Thoracic aorta (tissue), 2 donors: ENCODE data around the gene CRB1. TPM values are rescaled to one million over a fixed set of nuclear protein-coding genes. Genes with fewer than 3 reads are reported as not detected.

Experiments
- ATAC-seq: fragments of 150-250 bp; one replicate; pipeline ENCODE4 v1.8.0; 2017; ENCODE audit warnings: low read depth; ENCODE audit not compliant: insufficient number of reproducible peaks, low FRiP score
- DNase-seq: peaks from one replicate; pipeline ENCODE4 v3.0.0-alpha.2; 2020; ENCODE audit warnings: low spot score
- H3K27ac ChIP-seq, 2 donors: fragments of 200-600 bp; sonication (generic); 1 replicate in 1 of 2; 2 replicates in 1 of 2; pipeline ENCODE4 v1.5.1; 2016; ENCODE audit warnings: mild to moderate bottlenecking in 2 of 2, moderate library complexity in 2 of 2
- H3K27me3 ChIP-seq: fragments of 200-600 bp; sonication (generic); replicated peaks from 2 replicates; pipeline ENCODE4 v1.6.0; 2016; ENCODE audit warnings: mild to moderate bottlenecking; ENCODE audit not compliant: insufficient read depth
- H3K36me3 ChIP-seq: fragments of 200-600 bp; sonication (generic); one replicate; pipeline ENCODE4 v1.5.1; 2016
- H3K4me1 ChIP-seq, 2 donors: fragments of 200-600 bp; sonication (generic); 1 replicate in 1 of 2; 2 replicates in 1 of 2; pipeline versions ENCODE4 v1.5.1 to v1.6.0; 2016; ENCODE audit warnings: low read depth in 2 of 2, mild to moderate bottlenecking in 1 of 2; ENCODE audit not compliant: control insufficient read depth in 1 of 2
- H3K4me3 ChIP-seq: fragments of 200-600 bp; sonication (generic); 2 replicates; pipeline ENCODE4 v1.5.1; 2016; ENCODE audit warnings: mild to moderate bottlenecking
- H3K9me3 ChIP-seq: fragments of 200-600 bp; sonication (generic); 2 replicates; pipeline ENCODE4 v1.5.1; 2016
- total RNA-seq, 2 donors: library from RNA; depleted of rRNA; stranded (reverse); fragments of >200 nt; gene quantifications; one replicate each; pipeline versions ENCODE4 v1.1.0 to v1.2.3, GENCODE V29; 2016
- TF ChIP-seq, protein P1 (sequence below): fragments of 200-600 bp; sonication (generic); IDR thresholded peaks from one replicate; pipeline ENCODE4 v1.5.1; 2019; ENCODE audit warnings: antibody characterized with exemption

CRB1 gene
- total RNA-seq, 2 donors from 2014 or later = not detected

DNA sequence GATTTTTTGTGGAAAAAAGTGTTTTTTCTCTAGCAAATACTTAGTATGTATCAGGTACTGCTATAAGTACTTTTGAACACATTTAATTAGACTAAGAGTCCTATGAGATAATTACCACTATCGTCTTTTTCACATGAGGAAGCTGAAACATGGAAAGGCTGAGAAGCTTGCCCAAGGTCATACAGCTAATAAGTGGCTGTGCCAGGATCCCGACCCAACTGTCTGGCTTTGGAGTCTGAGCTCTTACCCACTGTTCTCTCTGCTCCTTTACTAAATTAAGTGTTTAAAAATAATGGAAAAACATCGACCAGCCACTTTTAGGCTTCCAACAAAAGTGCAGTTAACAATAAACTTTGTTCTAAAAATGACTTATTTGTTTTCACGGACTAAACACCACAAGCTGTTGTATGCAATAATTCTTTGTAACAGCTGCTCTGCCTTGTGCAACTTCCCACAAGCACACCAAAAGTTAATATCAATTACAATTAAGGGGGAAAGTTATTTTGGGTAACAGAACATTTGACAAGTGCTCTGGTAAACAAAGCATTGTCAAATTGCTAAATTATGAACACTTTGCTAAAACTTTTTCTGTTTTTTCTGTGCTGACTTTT lies 75.7 kb downstream of the CRB1 start:
- no peaks in the 10 kb centered on the region for H3K36me3 ChIP-seq
- no peaks in the 10 kb centered on the region for H3K4me1 ChIP-seq
- no peaks in the 10 kb centered on the region for H3K27me3 ChIP-seq
- no peak for DNase-seq
- TF ChIP-seq, protein P1, sequence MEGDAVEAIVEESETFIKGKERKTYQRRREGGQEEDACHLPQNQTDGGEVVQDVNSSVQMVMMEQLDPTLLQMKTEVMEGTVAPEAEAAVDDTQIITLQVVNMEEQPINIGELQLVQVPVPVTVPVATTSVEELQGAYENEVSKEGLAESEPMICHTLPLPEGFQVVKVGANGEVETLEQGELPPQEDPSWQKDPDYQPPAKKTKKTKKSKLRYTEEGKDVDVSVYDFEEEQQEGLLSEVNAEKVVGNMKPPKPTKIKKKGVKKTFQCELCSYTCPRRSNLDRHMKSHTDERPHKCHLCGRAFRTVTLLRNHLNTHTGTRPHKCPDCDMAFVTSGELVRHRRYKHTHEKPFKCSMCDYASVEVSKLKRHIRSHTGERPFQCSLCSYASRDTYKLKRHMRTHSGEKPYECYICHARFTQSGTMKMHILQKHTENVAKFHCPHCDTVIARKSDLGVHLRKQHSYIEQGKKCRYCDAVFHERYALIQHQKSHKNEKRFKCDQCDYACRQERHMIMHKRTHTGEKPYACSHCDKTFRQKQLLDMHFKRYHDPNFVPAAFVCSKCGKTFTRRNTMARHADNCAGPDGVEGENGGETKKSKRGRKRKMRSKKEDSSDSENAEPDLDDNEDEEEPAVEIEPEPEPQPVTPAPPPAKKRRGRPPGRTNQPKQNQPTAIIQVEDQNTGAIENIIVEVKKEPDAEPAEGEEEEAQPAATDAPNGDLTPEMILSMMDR = no peak
- H3K9me3 ChIP-seq = no peaks in the 10 kb centered on the region
- H3K4me3 ChIP-seq = no peak overlapping the region
- H3K27ac ChIP-seq = no peak overlapping the region
- no peak for ATAC-seq

DNA sequence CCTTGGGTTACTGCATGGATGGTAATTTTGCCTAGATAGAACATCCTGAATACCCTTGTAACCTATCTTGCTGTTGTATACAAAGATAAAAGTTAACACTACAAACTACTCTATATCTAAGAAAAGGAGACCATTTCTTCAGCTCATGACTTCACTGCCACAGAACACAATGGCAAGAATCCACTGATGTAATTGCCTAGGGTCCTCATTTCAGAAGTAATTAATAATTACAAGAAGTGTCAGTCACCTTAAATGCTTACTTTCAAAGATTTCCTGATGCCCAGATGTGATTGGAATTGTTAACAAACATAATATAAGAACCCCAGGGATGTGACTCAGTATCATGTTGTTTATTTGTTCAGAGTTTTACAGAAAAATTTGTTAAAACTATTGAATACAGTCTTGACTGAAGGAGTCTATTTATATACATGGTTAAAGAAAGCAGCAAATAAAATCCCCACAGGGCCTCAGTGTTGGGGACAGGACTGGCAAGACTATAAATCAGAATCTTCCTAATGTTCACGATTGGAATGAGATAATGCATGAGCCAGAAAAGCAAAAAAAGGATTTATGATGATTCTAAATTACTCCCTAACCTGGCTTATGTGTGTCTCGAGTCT lies 83.9 kb downstream of the CRB1 start:
- TF ChIP-seq, protein P1 = no peak
- ATAC-seq (no peak), DNase-seq (no peak)
- Histone ChIP-seq H3K4me1 (no peaks in the 10 kb centered on the region), H3K9me3 (no peaks in the 10 kb centered on the region), H3K4me3 (no peak overlapping the region), H3K27ac (no peak overlapping the region), H3K36me3 (no peaks in the 10 kb centered on the region), H3K27me3 (no peaks in the 10 kb centered on the region)

GRCh38 chr1:197355248-197355995 lies 87.4 kb downstream of the CRB1 start:
- DNase-seq (no peak), ATAC-seq (no peak)
- Histone ChIP-seq H3K9me3 (no peaks in the 10 kb centered on the region), H3K27me3 (no peaks in the 10 kb centered on the region), H3K4me1 (no peaks in the 10 kb centered on the region), H3K27ac (no peak overlapping the region), H3K4me3 (no peak overlapping the region), H3K36me3 (no peaks in the 10 kb centered on the region)
- TF ChIP-seq, protein P1 = no peak

DNA sequence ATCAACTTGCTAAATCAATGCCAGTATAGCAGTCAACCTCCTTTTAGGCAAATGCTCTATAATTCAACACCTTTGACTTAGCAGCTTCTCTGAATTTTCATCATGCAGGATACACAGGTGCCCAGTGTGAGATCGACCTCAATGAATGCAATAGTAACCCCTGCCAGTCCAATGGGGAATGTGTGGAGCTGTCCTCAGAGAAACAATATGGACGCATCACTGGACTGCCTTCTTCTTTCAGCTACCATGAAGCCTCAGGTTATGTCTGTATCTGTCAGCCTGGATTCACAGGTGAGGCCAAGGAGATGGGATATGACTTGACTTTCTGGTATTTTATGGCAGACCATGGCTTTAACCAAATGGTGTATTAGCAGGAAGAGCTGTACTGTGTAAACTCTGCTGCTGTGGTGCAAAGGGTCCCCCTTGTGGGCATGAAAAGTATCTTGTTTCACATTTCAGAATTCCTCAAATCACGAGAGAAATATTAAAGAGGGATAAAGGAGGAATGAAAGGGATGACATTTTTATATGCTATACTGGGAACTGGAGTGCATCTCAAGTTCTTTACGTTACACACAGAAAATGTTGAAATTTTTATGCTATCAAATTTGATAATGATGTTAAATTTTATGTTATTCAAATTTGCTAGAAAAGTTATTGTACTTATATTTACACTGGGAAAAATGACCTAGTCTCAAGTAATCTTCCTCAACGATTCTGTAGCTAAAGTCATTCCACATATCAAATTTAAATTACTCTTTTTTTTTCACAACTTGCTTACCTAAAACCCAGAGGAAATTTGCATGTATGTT lies 88.9 kb downstream of the CRB1 start:
- H3K27ac ChIP-seq = no peak overlapping the region
- no peaks in the 10 kb centered on the region for H3K36me3 ChIP-seq
- no peak overlapping the region for H3K4me3 ChIP-seq
- no peaks in the 10 kb centered on the region for H3K27me3 ChIP-seq
- TF ChIP-seq, protein P1 = peak; percentile 49
- DNase-seq = no peak
- no peaks in the 10 kb centered on the region for H3K4me1 ChIP-seq
- peak; percentile 48 for ATAC-seq
- H3K9me3 ChIP-seq = no peaks in the 10 kb centered on the region

DNA sequence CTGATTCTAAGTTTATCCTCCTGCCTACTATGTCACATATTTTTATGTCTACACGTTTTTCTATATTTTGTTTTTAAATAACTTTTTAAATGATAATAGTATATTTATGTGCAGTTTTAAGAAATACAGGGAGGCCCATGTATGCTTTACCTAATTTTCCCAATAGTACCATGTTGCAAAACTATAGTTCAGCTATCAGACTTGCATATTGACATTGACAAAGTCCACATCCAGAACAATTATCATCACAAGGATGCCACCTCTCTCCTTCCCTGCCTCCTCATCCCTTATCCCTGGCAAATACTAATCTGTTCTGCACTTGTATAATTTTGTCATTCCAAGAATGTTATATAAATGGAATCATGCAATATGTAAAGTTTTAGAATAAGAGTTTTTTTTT lies 90.9 kb downstream of the CRB1 start:
- H3K4me3 ChIP-seq = no peak overlapping the region
- no peak overlapping the region for H3K27ac ChIP-seq
- TF ChIP-seq, protein P1 = no peak
- H3K9me3 ChIP-seq = no peaks in the 10 kb centered on the region
- DNase-seq = no peak
- no peaks in the 10 kb centered on the region for H3K36me3 ChIP-seq
- H3K27me3 ChIP-seq = no peaks in the 10 kb centered on the region
- no peak for ATAC-seq
- no peaks in the 10 kb centered on the region for H3K4me1 ChIP-seq
